ENCODE data around the gene RNFT2. TPM values are rescaled to one million over a fixed set of nuclear protein-coding genes. Genes with fewer than 3 reads are reported as not detected.

The RNFT2 gene
- total RNA-seq, 2 experiments from 2014 or later, result 4.9 to 6.0 TPM

GRCh38 chr12:116833474-116833873, 95.4 kb downstream of the RNFT2 start:
- ATAC-seq (ENCODE audit: poor library complexity) (no peak), DNase-seq (no peak)
- no peaks in the 10 kb centered on the region for H3K4me1 Mint-ChIP-seq (ENCODE audit: low read depth)
- no peak overlapping the region for H3K4me3 Mint-ChIP-seq
- CTCF ChIA-PET, result no interaction called here
- Histone ChIP-seq H3K36me3 (ENCODE audit: insufficient read depth, low read length) (peaks cover 3% of the 10 kb centered on the region), H3K27me3 (ENCODE audit: control insufficient read depth in 1 of 2, insufficient read depth in 2 of 2, low read length in 2 of 2) (no peaks in the 10 kb centered on the region), H3K4me1 (ENCODE audit: insufficient read depth, low read length) (no peaks in the 10 kb centered on the region), H3K27ac (ENCODE audit: low read depth in 1 of 2, low read length in 2 of 2) (no peak overlapping the region), H3K9me3 (ENCODE audit: control insufficient read depth in 1 of 2, insufficient read depth in 1 of 2, low read length in 2 of 2) (peaks cover 0 to 4% of the 10 kb centered on the region in 2 experiments), H3K4me3 (ENCODE audit: low read length) (no peak overlapping the region)
- no peak overlapping the region for H3K27ac Mint-ChIP-seq
- H3K27me3 Mint-ChIP-seq, result no peaks in the 10 kb centered on the region
- intact Hi-C loops (cut with DNase I, micrococcal nuclease), result no loop called here
- POLR2A ChIA-PET, result no interaction called here
- no peaks in the 10 kb centered on the region for H3K9me3 Mint-ChIP-seq
- no peak for TF ChIP-seq CTCF (IDR thresholded peaks at IDR 0.05)
- peaks cover 8% of the 10 kb centered on the region for H3K36me3 Mint-ChIP-seq (ENCODE audit: low read depth)

DNA sequence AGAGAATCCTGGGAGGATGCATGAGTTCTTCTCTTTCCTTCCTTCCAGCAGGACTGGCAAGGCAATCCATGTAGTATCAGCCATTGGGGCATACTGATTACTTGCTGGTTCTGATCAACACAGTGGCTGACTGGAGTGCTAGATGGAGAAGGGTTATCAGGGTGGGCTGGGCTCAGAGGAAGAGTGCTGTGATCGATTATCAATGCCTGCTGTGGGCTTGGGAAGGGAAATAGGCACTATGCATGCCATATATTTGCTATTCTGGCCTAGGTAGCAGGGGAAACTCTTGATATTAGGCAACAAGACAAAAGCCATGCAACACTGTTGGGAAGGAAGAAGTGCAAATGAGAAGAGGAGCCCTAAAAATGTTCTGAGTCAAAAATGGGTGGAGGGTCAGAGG, 97.4 kb downstream of the RNFT2 start:
- ATAC-seq (ENCODE audit: poor library complexity), result no peak
- ChIA-PET POLR2A (no interaction called here), CTCF (no interaction called here)
- Mint-ChIP-seq H3K4me3 (no peak overlapping the region), H3K4me1 (ENCODE audit: low read depth) (no peaks in the 10 kb centered on the region), H3K27me3 (no peaks in the 10 kb centered on the region), H3K27ac (no peak overlapping the region), H3K9me3 (no peaks in the 10 kb centered on the region), H3K36me3 (ENCODE audit: low read depth) (peaks cover 10% of the 10 kb centered on the region)
- H3K36me3 ChIP-seq (ENCODE audit: insufficient read depth, low read length), result peaks cover 3% of the 10 kb centered on the region
- H3K4me3 ChIP-seq (ENCODE audit: low read length), result no peak overlapping the region
- DNase-seq, result no peak
- H3K9me3 ChIP-seq (ENCODE audit: control insufficient read depth in 1 of 2, insufficient read depth in 1 of 2, low read length in 2 of 2), result peaks cover 0 to 4% of the 10 kb centered on the region in 2 experiments
- no peaks in the 10 kb centered on the region for H3K4me1 ChIP-seq (ENCODE audit: insufficient read depth, low read length)
- TF ChIP-seq CTCF (IDR thresholded peaks at IDR 0.05), result no peak
- no peaks in the 10 kb centered on the region for H3K27me3 ChIP-seq (ENCODE audit: control insufficient read depth in 1 of 2, insufficient read depth in 2 of 2, low read length in 2 of 2)
- H3K27ac ChIP-seq (ENCODE audit: low read depth in 1 of 2, low read length in 2 of 2), result no peak overlapping the region
- intact Hi-C loops (cut with DNase I, micrococcal nuclease), result no loop called here

GRCh38 chr12:116837097-116837496, 99.0 kb downstream of the RNFT2 start:
- no peak for TF ChIP-seq CTCF (IDR thresholded peaks at IDR 0.05)
- peaks cover 10% of the 10 kb centered on the region for H3K36me3 Mint-ChIP-seq (ENCODE audit: low read depth)
- Histone ChIP-seq H3K27me3 (ENCODE audit: control insufficient read depth in 1 of 2, insufficient read depth in 2 of 2, low read length in 2 of 2) (no peaks in the 10 kb centered on the region), H3K9me3 (ENCODE audit: control insufficient read depth in 1 of 2, insufficient read depth in 1 of 2, low read length in 2 of 2) (peaks cover 0 to 4% of the 10 kb centered on the region in 2 experiments), H3K4me1 (ENCODE audit: insufficient read depth, low read length) (no peaks in the 10 kb centered on the region), H3K4me3 (ENCODE audit: low read length) (no peak overlapping the region), H3K27ac (ENCODE audit: low read depth in 1 of 2, low read length in 2 of 2) (no peak overlapping the region), H3K36me3 (ENCODE audit: insufficient read depth, low read length) (peaks cover 3% of the 10 kb centered on the region)
- no peaks in the 10 kb centered on the region for H3K9me3 Mint-ChIP-seq
- no peak overlapping the region for H3K4me3 Mint-ChIP-seq
- DNase-seq (no peak), ATAC-seq (ENCODE audit: poor library complexity) (no peak)
- CTCF ChIA-PET, result no interaction called here
- intact Hi-C loops (cut with DNase I, micrococcal nuclease), result no loop called here
- no peaks in the 10 kb centered on the region for H3K4me1 Mint-ChIP-seq (ENCODE audit: low read depth)
- H3K27me3 Mint-ChIP-seq, result no peaks in the 10 kb centered on the region
- no peak overlapping the region for H3K27ac Mint-ChIP-seq
- POLR2A ChIA-PET, result no interaction called here

All from CD4-positive, alpha-beta T cell (primary cell).